Right lobe of liver (tissue), 6 donors: ENCODE results near the gene S100A7. TPM values are rescaled to one million over a fixed set of nuclear protein-coding genes. Genes with fewer than 3 reads are reported as not detected.
"Not testable (repeated sequence)": the region's sequence is repeated elsewhere in the genome, so short reads cannot be mapped to it uniquely, and the experiment has no call there.

Experiments
- ATAC-seq, 4 donors: fragments of 200-7000 bp; cut with Tn5 transposase; one replicate each; pipeline ENCODE4 v1.9.1; 2020; ENCODE audit warnings: mild to moderate bottlenecking in 4 of 4, moderate library complexity in 4 of 4
- DNase-seq, 3 donors: peaks; one replicate each; pipeline ENCODE4 v3.0.0-alpha.2; 2020
- H3K27ac ChIP-seq, 3 donors: fragments of 200-600 bp; one replicate each; pipeline ENCODE4 v1.8.0; 2022
- H3K27me3 ChIP-seq, 2 donors: fragments of 200-600 bp; one replicate each; pipeline ENCODE4 v1.8.0; 2022
- H3K36me3 ChIP-seq, 4 donors: fragments of 200-600 bp; sonication (generic) in 1 of 4; one replicate each; pipeline versions ENCODE4 v1.5.1 to v1.8.0; 2017 to 2022; ENCODE audit warnings: control low read depth in 1 of 4
- H3K4me1 ChIP-seq, 4 donors: fragments of 200-600 bp; sonication (generic) in 1 of 4; one replicate each; pipeline versions ENCODE4 v1.5.1 to v1.8.0; 2017 to 2022; ENCODE audit warnings: control low read depth in 1 of 4
- H3K4me3 ChIP-seq, 3 donors: fragments of 200-600 bp; one replicate each; pipeline ENCODE4 v1.8.0; 2022
- H3K9me3 ChIP-seq, 4 donors: fragments of 200-600 bp; sonication (generic) in 1 of 4; one replicate each; pipeline versions ENCODE4 v1.5.1 to v1.8.0; 2017 to 2022; ENCODE audit warnings: control low read depth in 1 of 4
- POLR2A ChIP-seq: fragments of 450-650 bp; IDR thresholded peaks from one replicate; pipeline ENCODE4 v1.6.1; 2017; ENCODE audit warnings: antibody characterized with exemption, mild to moderate bottlenecking
- whole genome bisulfite sequencing: methylation state at CpG from one replicate; pipeline ENCODE4 v1.1.6; 2018; ENCODE audit warnings: low coverage, low lambda C conversion rate; ENCODE audit not compliant: insufficient coverage; ENCODE audit errors: missing lambda C conversion rate; 5-methylcytosine and 5-hydroxymethylcytosine counted together
- intact Hi-C, 2 donors: fragments of 100-400 bp; cut with DNase I; formaldehyde crosslinking; loops; one replicate each; pipeline versions ENCODE4 v1.11.2 to v1.14.1; 2022
- total RNA-seq, 6 experiments: library from RNA; depleted of rRNA in 2 of 6; stranded (reverse); fragments of >200 nt in 2 of 6; fragmentation: NEBNext Ultra II Directional in 3 of 6; extraction: Animal tissue kit (Norgen Biotek cat#: 25700) in 3 of 6; gene quantifications; one replicate each; pipeline versions ENCODE4 v1.1.0 to v1.2.4, GENCODE V29; 2016 to 2023
- TF ChIP-seq, protein P1 (sequence below), 4 donors: fragments of 200-600 bp in 3 of 4; fragments of 450-650 bp in 1 of 4; IDR thresholded peaks; one replicate each; pipeline versions ENCODE4 v1.5.1 to v1.8.0; 2016 to 2022; ENCODE audit warnings: antibody characterized with exemption in 4 of 4, mild to moderate bottlenecking in 2 of 4
- donor health status: DM: no; HTN: yes; CAD: no.
- donor health status: DM: no; HTN: no; CAD: no.
- donor health status: DM: no; HTN: no; CAD: no.
- donor health status: DM: no; HTN: yes; CAD: no.
- donor health status: DM: no; HTN: yes; CAD: no.

S100A7 gene
- total RNA-seq, 6 experiments from 2014 or later: not detected

DNA sequence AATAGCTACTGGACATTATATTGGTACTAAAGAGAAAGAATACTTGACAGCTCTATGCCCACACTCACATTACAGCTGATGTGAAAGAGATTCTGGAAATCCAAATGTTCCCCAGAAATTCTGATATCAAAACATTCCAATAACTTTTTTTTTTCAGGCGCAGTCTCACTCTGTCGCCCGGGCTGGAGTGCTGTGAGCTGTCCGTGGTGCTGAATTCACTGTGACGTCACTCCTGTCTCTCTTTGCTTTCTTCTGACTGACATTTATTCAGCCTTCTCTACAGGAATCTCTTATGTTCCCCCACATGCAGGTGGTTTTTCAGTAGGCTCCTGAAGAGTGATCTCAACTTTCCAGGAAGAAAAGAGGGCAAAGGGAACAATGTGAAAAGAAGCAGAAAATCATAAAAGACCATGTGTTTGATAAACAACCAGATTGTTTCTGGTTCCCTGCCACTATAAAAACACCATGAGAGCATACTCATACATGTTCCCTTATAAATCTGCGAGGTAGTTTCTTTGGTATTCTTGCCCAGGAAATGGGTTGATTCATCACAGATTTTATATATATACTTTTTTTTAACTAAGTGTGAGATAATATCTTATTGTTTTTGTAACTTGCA lies 37.9 kb downstream of the S100A7 start:
- Histone ChIP-seq H3K36me3 (no peaks in the 10 kb centered on the region), H3K9me3 (no peaks in the 10 kb centered on the region), H3K27me3 (no peaks in the 10 kb centered on the region), H3K4me1 (no peaks in the 10 kb centered on the region), H3K4me3 (no peak overlapping the region), H3K27ac (no peak overlapping the region)
- peak; percentile 71 to 85 (median 78) for ATAC-seq
- intact Hi-C loops: no loop called here
- peak; percentile 62 to 69 (median 68) for DNase-seq
- TF ChIP-seq, protein P1, sequence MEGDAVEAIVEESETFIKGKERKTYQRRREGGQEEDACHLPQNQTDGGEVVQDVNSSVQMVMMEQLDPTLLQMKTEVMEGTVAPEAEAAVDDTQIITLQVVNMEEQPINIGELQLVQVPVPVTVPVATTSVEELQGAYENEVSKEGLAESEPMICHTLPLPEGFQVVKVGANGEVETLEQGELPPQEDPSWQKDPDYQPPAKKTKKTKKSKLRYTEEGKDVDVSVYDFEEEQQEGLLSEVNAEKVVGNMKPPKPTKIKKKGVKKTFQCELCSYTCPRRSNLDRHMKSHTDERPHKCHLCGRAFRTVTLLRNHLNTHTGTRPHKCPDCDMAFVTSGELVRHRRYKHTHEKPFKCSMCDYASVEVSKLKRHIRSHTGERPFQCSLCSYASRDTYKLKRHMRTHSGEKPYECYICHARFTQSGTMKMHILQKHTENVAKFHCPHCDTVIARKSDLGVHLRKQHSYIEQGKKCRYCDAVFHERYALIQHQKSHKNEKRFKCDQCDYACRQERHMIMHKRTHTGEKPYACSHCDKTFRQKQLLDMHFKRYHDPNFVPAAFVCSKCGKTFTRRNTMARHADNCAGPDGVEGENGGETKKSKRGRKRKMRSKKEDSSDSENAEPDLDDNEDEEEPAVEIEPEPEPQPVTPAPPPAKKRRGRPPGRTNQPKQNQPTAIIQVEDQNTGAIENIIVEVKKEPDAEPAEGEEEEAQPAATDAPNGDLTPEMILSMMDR (IDR thresholded peaks at IDR 0.05): no peak
- no peak for TF ChIP-seq POLR2A
- 4% methylated on average over 6 of the region's 6 CpGs for WGBS

- no peak for TF ChIP-seq POLR2A
- TF ChIP-seq, protein P1 (IDR thresholded peaks at IDR 0.05): no peak
- Histone ChIP-seq H3K9me3 (no peaks in the 10 kb centered on the region), H3K4me1 (no peaks in the 10 kb centered on the region), H3K4me3 (no peak overlapping the region), H3K27ac (no peak overlapping the region), H3K27me3 (no peaks in the 10 kb centered on the region), H3K36me3 (no peaks in the 10 kb centered on the region)
- intact Hi-C loops: no loop called here
- WGBS: 0% methylated on average over 1 of the region's 2 CpGs
- DNase-seq (no peak), ATAC-seq (no peak)
Observed at GRCh38 chr1:153420306-153420705, 40.1 kb downstream of the S100A7 start.

DNA sequence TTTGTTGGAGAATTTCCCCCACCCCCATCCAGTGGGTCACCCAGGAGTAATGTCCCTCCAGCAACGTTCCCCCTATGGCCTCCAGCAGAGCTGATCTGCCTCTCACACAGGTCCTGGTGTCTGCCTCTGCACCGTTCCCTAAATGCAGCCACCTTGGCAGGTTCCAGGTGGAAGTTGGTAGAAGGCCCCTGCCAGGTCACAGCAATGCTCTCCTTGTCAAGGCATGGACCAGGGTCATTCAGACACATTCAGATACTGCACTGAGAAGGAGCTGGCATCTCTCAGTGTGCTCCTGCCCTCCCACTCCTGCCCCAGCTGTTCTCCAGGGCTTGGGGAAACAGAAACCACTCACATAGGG lies 41.0 kb downstream of the S100A7 start:
- H3K27me3 ChIP-seq, H3K9me3 ChIP-seq, H3K4me1 ChIP-seq, H3K36me3 ChIP-seq, H3K27ac ChIP-seq, H3K4me3 ChIP-seq, intact Hi-C loops, ATAC-seq: not testable (repeated sequence)
- 12% methylated on average over 2 of the region's 2 CpGs for whole genome bisulfite sequencing
- peak in 1 of 3 donors; percentile 22 for DNase-seq

DNA sequence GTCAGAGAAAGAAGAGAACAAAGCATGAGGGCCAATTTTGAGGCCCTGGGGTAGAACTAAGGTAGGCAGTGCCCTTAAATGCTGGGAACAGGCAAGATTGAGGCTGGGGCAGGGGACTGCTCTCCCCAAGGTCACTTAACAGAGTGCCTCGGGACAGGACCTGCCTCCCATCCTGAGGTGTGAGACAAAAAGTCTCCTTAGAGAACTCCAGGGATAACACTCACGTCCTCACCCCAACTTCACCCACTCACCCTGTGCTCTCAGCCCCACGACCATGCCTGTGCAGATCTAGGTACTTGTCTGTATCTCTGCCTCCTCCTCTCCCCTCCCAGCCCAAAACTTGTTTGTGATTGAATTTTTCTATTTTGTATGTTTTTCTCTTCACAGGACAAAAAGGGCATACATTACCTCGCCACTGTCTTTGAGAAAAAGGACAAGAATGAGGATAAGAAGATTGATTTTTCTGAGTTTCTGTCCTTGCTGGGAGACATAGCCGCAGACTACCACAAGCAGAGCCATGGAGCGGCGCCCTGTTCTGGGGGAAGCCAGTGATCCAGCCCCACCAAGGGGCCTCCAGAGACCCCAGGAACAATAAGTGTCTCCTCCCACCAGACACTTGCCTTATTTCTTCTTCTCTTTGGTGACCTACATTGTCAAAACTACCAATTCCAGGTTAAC lies 41.6 kb downstream of the S100A7 start:
- H3K27ac ChIP-seq, H3K4me3 ChIP-seq, DNase-seq, H3K27me3 ChIP-seq, intact Hi-C loops, ATAC-seq, H3K4me1 ChIP-seq, H3K9me3 ChIP-seq, H3K36me3 ChIP-seq: not testable (repeated sequence)
- WGBS: 53% methylated on average over 5 of the region's 7 CpGs

- intact Hi-C loops: no loop called here
- Histone ChIP-seq H3K4me1 (no peaks in the 10 kb centered on the region), H3K36me3 (no peaks in the 10 kb centered on the region), H3K9me3 (no peaks in the 10 kb centered on the region), H3K27ac (no peak overlapping the region), H3K4me3 (no peak overlapping the region), H3K27me3 (no peaks in the 10 kb centered on the region)
- no peak for ATAC-seq
- 37% methylated on average over 4 of the region's 12 CpGs for WGBS
- no peak for TF ChIP-seq POLR2A
- TF ChIP-seq, protein P1 (IDR thresholded peaks at IDR 0.05): no peak
- DNase-seq: no peak
Observed at GRCh38 chr1:153417136-153417888, 43.1 kb downstream of the S100A7 start.
